Cardiac septum (tissue), 1 donor: ENCODE data around the gene ZEB2. TPM values are rescaled to one million over a fixed set of nuclear protein-coding genes. Genes with fewer than 3 reads are reported as not detected.

ENCODE experiments used
- DNase-seq: peaks from one replicate; pipeline ENCODE4 v3.0.0-alpha.2; 2020; ENCODE audit warnings: low spot score
- intact Hi-C: fragments of 100-400 bp; cut with DNase I; formaldehyde crosslinking; loops from one replicate; pipeline ENCODE4 v1.14.0; 2022
- total RNA-seq: library from RNA; stranded (reverse); fragmentation: NEBNext Ultra II Directional; extraction: Animal tissue kit (Norgen Biotek cat#: 25700); gene quantifications from one replicate; pipeline ENCODE4 v1.2.1, GENCODE V29; 2021
- donor health status: DM: no; HTN: no; CAD: no.

Gene ZEB2
- total RNA-seq, 1 donor from 2014 or later, result 122 TPM

DNA sequence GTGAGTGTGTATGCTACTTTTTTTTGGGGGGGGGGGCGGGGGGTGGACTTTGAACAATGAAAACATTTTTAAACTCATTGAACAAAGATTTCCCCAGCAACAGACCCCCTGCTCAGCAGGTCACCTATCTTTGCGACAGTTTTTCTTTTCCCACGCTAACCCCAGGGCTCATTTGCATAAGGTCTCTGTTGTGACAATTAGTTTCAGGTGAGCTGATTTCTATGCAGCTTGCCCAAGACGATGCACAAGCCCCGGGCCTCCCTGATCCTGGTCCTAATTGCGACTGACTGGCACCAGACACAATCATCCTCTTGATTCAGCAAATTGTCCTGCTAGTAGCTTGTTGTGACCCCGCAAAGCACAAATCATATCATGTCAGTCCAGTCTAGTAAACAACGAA lies 40.3 kb downstream of the ZEB2 start:
- intact Hi-C loops, result no loop called here
- DNase-seq, result no peak

DNA sequence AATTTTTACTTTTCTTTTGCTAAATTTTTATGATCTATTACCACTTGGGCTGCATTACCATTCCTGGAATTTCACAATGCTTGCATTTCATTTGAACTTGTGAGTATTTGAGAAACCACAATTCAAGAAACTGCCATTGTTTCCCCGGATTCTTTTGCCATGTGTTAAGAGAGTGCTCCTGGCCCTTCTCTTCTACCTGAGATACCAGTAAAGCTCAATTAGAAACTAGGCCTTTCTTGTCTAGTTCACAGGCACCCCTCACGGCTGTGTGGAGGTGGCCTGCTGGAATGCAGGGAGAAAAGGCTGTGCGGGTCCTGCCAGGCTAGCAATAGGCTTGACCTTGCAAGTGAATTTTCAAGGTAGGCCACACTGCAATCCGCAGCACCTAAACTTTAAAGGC lies 40.8 kb downstream of the ZEB2 start:
- no peak for DNase-seq
- intact Hi-C loops, result no loop called here

DNA sequence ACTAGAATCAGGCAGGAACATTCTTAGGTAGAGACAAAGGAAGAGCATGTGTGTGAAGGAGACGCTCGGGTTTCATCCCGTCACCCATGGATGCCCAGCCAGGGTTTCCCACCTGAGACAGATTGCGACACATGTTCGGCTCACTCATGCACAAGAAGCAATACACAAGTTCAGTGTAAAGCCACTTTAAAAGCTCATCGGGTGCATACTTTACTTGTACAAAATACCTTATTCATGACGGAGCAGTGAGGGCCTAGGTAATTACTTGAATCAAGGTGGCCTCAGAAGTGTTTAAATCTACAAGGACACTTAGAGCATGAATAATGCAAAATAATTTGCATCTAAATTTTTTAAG lies 42.0 kb downstream of the ZEB2 start:
- no peak for DNase-seq
- intact Hi-C loops, result no loop called here

DNA sequence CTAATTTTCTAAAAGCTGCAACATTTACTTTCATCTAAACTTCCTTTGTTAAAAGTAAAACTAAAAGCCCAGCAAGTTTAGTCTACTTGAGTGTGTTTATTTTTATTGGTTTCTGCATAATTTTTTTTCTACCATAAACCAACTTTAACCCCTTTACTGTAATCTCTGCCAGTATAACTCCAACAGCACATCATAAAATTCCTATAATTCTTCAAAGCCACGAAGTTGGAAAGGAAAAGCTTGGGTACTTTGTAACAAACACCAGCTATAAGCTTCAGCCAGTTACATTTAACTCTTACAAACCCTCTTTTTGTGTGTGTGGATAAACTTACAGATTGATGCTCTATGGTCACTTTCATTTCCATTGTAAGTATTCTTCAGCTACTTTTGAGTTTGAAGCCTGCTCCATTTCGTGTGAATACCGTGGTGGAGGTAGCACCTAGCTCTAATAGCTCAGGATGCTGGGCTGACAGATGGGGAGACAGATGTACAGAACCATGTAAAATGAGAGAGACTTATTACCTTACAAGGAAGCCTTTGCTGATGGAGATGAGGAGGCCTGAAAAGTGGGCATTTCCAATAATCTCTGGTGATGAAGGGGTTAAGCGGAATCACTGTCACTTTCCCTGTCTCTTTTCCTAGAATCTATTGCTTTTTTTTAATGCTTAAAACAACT lies 42.5 kb downstream of the ZEB2 start:
- DNase-seq, result no peak
- intact Hi-C loops, result no loop called here

GRCh38 chr2:144476682-144477081 lies 43.2 kb downstream of the ZEB2 start:
- intact Hi-C loops, result no loop called here
- no peak for DNase-seq

- no peak for DNase-seq
- intact Hi-C loops, result no loop called here
These were observed 44.2 kb downstream of the ZEB2 start for GRCh38 chr2:144475569-144476275.

GRCh38 chr2:144475044-144475443 lies 44.9 kb downstream of the ZEB2 start:
- intact Hi-C loops, result no loop called here
- DNase-seq, result no peak

GRCh38 chr2:144474017-144474416 lies 45.9 kb downstream of the ZEB2 start:
- intact Hi-C loops, result no loop called here
- no peak for DNase-seq

GRCh38 chr2:144472911-144473310 lies 47.0 kb downstream of the ZEB2 start:
- DNase-seq, result no peak
- intact Hi-C loops, result no loop called here

- DNase-seq, result no peak
- intact Hi-C loops, result no loop called here
These were observed 47.9 kb downstream of the ZEB2 start for GRCh38 chr2:144472046-144472412.

- intact Hi-C loops, result no loop called here
- DNase-seq, result no peak
These were observed 48.4 kb downstream of the ZEB2 start for GRCh38 chr2:144471305-144472045.

GRCh38 chr2:144470816-144471215 lies 49.1 kb downstream of the ZEB2 start:
- intact Hi-C loops, result no loop called here

DNA sequence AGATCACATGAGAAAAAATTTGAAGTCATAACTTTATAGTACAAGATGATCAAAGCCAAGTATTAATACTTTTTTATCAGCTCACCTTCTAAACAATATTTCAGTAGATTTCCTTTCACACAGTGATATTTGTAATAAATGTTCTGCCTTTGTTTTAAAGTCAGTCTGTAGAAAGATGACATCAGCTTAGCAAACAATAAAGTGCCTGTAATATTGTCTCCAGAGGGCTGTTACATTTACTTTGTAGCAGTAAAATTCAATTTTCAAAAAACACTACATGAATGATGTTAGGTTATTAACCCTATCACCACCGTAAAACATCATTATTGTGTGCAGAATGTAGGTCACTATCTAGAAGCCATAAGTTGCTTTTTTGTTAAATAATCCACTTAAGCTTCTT lies 49.6 kb downstream of the ZEB2 start:
- intact Hi-C loops, result no loop called here

More at GRCh38 chr2:144470816-144471215, 49.1 kb downstream of the ZEB2 start:
- DNase-seq, result no peak

DNA sequence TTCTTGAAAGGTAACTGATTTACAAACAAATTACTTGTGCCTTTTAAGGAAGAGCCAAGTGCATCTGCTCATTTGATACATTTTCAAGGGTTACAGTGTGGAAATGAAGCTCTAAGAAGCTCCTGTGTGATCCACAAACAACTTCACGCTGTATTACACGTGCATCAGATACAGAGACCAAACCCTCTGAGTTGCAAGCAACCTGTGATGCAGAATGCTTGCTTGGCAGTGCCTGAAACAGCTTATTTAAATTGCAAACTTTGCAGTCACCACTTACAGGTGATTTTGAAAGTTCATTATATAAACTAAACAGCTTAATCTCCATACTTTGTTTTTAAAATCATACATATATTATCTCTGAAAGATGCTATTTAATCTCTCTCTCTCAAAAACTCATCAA lies 50.1 kb downstream of the ZEB2 start:
- intact Hi-C loops, result no loop called here
- DNase-seq, result no peak

More for the DNA sequence above, 49.6 kb downstream of the ZEB2 start:
- DNase-seq, result no peak

GRCh38 chr2:144468823-144469595 lies 50.9 kb downstream of the ZEB2 start:
- intact Hi-C loops, result no loop called here
- no peak for DNase-seq

DNA sequence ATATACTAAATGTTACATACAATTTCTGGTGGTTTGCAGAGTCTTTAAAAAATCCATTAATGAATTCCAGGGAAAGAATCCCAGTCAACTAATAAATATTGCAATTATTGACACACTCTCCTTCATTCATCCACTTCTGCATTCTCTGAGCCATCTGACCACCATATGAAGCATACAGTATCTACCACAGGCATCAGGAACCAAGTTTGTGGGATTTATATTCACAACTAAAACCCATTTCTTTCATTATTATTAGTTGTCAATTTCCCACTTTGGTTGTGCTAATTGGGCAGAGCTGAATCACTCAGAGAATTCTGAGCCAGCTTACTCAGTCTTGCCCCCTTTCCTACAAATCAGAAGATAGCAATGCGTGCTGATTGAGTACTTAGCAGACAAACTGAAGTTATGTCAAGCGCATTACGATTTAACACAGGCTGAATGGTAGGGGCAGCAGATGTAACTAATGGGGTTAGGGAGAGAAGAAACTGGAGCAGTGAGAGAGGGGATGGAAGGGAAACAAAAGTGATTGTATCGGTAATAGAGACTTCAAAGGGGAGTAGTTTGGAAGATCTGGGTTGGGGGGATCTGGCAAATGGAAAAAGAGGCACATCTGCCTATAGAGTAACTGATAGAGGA lies 52.3 kb downstream of the ZEB2 start:
- no peak for DNase-seq
- intact Hi-C loops, result no loop called here

- DNase-seq, result no peak
- intact Hi-C loops, result no loop called here
These were observed 53.3 kb downstream of the ZEB2 start for GRCh38 chr2:144466637-144467036.

GRCh38 chr2:144465749-144466148 lies 54.2 kb downstream of the ZEB2 start:
- intact Hi-C loops, result no loop called here
- no peak for DNase-seq

DNA sequence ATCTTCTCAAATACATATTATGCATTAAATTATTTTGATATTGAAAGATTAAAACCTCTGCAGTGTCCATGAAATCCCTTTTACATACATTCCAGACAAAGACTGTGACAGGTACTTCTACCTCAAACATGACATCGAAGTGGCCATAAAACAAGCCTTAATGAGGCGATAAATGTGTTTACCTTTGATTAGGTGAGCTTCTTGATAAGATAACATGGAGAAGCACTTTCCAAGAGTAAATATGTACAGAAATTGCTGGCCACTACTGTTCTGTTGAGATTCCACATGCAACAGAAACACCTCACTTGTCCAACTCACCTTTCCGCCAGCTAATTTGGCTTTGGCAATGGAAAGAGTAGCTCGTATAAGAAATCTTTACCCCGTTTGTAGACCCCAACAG lies 55.2 kb downstream of the ZEB2 start:
- no peak for DNase-seq
- intact Hi-C loops, result loop anchor here (5.0 kb wide), 1 partner anchor 38 kb away; no protein-coding TSS in a partner anchor

DNA sequence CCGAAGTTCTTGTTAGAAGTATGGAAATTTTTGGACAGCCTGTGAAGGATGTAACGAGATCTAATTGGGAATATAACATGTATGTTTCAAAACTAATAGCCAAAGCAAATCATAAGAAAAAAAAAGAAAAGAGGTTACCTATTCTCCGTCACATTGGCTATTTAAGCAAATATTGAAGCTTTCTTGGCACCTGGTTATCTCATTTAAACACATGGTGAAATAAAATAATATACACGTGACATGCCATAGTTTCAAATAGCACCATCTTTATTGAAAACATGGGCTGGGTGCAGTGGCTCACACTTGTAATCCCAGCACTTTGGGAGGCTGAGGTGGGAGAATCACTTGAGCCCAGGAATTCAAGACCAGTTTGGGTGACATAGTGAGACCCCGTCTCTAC lies 56.7 kb downstream of the ZEB2 start:
- no peak for DNase-seq
- intact Hi-C loops, result loop anchor here (5.0 kb wide), 1 partner anchor 39 kb away; no protein-coding TSS in a partner anchor
